ENCODE measurements around the gene SPATA31E1. TPM values are rescaled to one million over a fixed set of nuclear protein-coding genes. Genes with fewer than 3 reads are reported as not detected.

Gene SPATA31E1
- total RNA-seq: not detected

DNA sequence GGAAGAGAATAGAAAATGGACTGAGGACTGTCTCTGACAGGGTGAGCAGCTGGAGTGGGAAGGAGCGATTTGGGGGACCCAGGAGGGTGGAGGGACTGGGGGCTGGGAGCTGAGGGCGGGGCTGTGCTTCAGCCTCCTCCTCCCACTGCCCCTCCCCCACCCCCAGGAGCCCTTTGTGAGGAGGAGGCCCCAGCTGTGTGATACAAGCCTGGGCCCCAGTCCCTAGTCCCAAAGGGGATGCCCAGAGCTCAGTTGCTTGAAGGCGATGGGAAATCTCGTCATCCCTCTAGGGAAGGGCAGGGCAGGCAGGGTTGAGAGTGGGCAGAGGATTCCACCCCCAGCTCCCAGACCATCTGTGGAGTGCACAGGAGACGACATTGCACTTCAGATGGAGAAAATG is at the start of gene SPATA31E1:
TSS of gene SPATA31E1 (plus strand) at position 251 of the 400 bp plus-strand sequence. CDS start at position 266, 15 bp downstream.
- no peak for DNase-seq (ENCODE audit: low spot score in 2 of 2)
- Histone ChIP-seq H3K36me3 (no peaks in the 10 kb centered on the region), H3K9me3 (peaks cover 0 to 16% (median 0%) of the 10 kb centered on the region in 4 donors), H3K27ac (no peak within 1 kb of the TSS), H3K27me3 (no peaks in the 10 kb centered on the region), H3K4me1 (no peaks in the 10 kb centered on the region), H3K4me3 (no peak within 1 kb of the TSS)
- WGBS, 2 donors: 46 to 66% methylated on average over 4 to 5 of the region's 5 CpGs
- TF ChIP-seq EP300 (IDR thresholded peaks at IDR 0.05) (no peak), POLR2A (IDR thresholded peaks at IDR 0.05) (no peak)
- TF ChIP-seq, protein P1, sequence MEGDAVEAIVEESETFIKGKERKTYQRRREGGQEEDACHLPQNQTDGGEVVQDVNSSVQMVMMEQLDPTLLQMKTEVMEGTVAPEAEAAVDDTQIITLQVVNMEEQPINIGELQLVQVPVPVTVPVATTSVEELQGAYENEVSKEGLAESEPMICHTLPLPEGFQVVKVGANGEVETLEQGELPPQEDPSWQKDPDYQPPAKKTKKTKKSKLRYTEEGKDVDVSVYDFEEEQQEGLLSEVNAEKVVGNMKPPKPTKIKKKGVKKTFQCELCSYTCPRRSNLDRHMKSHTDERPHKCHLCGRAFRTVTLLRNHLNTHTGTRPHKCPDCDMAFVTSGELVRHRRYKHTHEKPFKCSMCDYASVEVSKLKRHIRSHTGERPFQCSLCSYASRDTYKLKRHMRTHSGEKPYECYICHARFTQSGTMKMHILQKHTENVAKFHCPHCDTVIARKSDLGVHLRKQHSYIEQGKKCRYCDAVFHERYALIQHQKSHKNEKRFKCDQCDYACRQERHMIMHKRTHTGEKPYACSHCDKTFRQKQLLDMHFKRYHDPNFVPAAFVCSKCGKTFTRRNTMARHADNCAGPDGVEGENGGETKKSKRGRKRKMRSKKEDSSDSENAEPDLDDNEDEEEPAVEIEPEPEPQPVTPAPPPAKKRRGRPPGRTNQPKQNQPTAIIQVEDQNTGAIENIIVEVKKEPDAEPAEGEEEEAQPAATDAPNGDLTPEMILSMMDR (IDR thresholded peaks at IDR 0.05): no peak

DNA sequence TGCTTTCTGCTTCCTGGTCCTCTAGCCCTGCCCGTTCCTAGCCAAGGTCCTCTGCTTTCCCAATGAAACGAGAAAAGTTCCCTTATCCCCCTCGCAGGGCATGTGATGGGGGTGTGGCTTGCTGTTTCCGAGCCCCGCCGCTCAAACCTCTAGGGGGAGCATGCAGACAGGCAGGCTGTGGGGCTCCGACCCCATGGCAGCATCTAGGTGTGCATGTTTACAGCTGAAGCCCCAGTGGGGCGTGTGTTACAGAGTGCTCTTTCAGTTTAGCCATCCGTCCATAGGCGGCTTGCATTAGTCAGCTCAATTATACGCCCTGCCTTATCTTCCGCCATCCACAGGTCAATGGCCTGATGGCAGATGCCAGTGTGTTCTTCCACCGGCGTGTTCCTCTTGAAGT is 48.3 kb upstream of the SPATA31E1 start:
- Histone ChIP-seq H3K36me3 (no peaks in the 10 kb centered on the region), H3K27me3 (no peaks in the 10 kb centered on the region), H3K4me1 (no peaks in the 10 kb centered on the region), H3K27ac (no peak overlapping the region), H3K4me3 (no peak overlapping the region), H3K9me3 (no peaks in the 10 kb centered on the region)
- 61 to 65% methylated on average over 14 of the region's 14 CpGs for WGBS, 2 donors
- TF ChIP-seq POLR2A (IDR thresholded peaks at IDR 0.05) (no peak), EP300 (IDR thresholded peaks at IDR 0.05) (no peak)
- TF ChIP-seq, protein P1 (IDR thresholded peaks at IDR 0.05): no peak
- no peak for DNase-seq (ENCODE audit: low spot score in 2 of 2)

- Histone ChIP-seq H3K36me3 (no peaks in the 10 kb centered on the region), H3K27ac (no peak overlapping the region), H3K27me3 (no peaks in the 10 kb centered on the region), H3K4me3 (no peak overlapping the region), H3K4me1 (no peaks in the 10 kb centered on the region), H3K9me3 (no peaks in the 10 kb centered on the region)
- DNase-seq (ENCODE audit: low spot score in 2 of 2): no peak
- 74 to 88% methylated on average over 5 of the region's 5 CpGs for WGBS, 2 donors
- no peak for TF ChIP-seq EP300 (IDR thresholded peaks at IDR 0.05)
- TF ChIP-seq POLR2A (IDR thresholded peaks at IDR 0.05): no peak
- TF ChIP-seq, protein P1 (IDR thresholded peaks at IDR 0.05): no peak
Measured at GRCh38 chr9:87836536-87836935, 46.1 kb upstream of the SPATA31E1 start.

- Histone ChIP-seq H3K36me3 (no peaks in the 10 kb centered on the region), H3K9me3 (no peaks in the 10 kb centered on the region), H3K4me1 (no peaks in the 10 kb centered on the region), H3K27me3 (no peaks in the 10 kb centered on the region), H3K4me3 (no peak overlapping the region), H3K27ac (no peak overlapping the region)
- TF ChIP-seq EP300 (IDR thresholded peaks at IDR 0.05) (no peak), POLR2A (IDR thresholded peaks at IDR 0.05) (no peak)
- TF ChIP-seq, protein P1 (IDR thresholded peaks at IDR 0.05): no peak
- 49 to 53% methylated on average over 7 of the region's 7 CpGs for WGBS, 2 donors
- no peak for DNase-seq (ENCODE audit: low spot score in 2 of 2)
Measured at GRCh38 chr9:87836951-87837705, 45.5 kb upstream of the SPATA31E1 start.

DNA sequence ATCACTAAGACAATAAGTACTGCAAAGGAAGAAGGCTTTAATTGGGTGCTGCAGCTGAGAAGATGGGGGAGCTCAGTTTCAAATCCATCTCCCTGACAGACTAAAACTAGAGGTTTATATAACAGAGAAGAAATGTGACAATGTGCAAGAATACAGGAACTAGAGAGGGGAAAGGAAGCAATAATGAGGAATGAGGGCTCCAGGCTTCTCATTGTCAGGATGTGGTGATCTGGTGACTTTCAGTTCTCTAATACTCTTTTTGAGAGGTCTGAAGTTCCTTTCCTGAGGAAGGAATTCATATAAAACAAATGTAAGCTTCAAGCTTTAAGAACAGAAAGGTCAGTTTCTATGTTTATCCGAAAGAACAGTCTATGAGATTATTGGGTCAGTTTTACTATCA is 42.5 kb upstream of the SPATA31E1 start:
- WGBS, 2 donors: 70 to 84% methylated on average over 1 of the region's 1 CpG
- TF ChIP-seq, protein P1 (IDR thresholded peaks at IDR 0.05): no peak
- TF ChIP-seq POLR2A (IDR thresholded peaks at IDR 0.05) (no peak), EP300 (IDR thresholded peaks at IDR 0.05) (peak in 1 of 2 donors; percentile 46)
- Histone ChIP-seq H3K9me3 (no peaks in the 10 kb centered on the region), H3K27me3 (no peaks in the 10 kb centered on the region), H3K4me1 (no peaks in the 10 kb centered on the region), H3K36me3 (no peaks in the 10 kb centered on the region), H3K27ac (no peak overlapping the region), H3K4me3 (no peak overlapping the region)
- no peak for DNase-seq (ENCODE audit: low spot score in 2 of 2)
